ENCODE measurements around the gene KCND3.

DNA sequence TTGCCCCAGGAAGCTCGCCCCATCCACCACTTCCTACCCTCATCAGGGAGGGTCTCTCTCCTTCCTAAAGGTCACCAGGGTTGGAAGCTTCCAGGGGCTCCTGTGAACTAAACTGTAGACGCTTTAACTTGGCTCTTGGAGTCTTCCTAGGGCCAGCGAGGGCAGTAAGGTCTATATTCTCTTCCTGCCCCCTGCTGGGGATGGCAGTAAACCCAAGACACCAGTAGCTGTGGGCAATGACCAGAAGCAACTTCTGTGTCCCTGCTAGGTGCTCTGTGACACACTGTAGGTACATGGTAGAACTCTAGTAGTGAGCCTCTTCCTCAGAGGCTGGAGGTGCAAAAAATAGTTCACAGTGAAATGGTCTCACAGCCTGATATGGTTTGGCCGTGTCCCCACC lies 30.0 kb downstream of the KCND3 start:
- TF ChIP-seq, protein P1, sequence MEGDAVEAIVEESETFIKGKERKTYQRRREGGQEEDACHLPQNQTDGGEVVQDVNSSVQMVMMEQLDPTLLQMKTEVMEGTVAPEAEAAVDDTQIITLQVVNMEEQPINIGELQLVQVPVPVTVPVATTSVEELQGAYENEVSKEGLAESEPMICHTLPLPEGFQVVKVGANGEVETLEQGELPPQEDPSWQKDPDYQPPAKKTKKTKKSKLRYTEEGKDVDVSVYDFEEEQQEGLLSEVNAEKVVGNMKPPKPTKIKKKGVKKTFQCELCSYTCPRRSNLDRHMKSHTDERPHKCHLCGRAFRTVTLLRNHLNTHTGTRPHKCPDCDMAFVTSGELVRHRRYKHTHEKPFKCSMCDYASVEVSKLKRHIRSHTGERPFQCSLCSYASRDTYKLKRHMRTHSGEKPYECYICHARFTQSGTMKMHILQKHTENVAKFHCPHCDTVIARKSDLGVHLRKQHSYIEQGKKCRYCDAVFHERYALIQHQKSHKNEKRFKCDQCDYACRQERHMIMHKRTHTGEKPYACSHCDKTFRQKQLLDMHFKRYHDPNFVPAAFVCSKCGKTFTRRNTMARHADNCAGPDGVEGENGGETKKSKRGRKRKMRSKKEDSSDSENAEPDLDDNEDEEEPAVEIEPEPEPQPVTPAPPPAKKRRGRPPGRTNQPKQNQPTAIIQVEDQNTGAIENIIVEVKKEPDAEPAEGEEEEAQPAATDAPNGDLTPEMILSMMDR (IDR thresholded peaks at IDR 0.05) = no peak
- TF ChIP-seq POLR2A (IDR thresholded peaks at IDR 0.05) (no peak), EP300 (IDR thresholded peaks at IDR 0.05) (no peak)

All from tibial nerve (tissue), 4 donors.